GM21381 (cell line): ENCODE measurements around the gene CCR9.

Experiments
- ATAC-seq: cut with Tn5 transposase; IDR thresholded peaks from one replicate; pipeline ENCODE4 v1.9.1; 2021; ENCODE audit warnings: mild to moderate bottlenecking, moderate library complexity; ENCODE audit not compliant: unreplicated experiment

CCR9 gene

DNA sequence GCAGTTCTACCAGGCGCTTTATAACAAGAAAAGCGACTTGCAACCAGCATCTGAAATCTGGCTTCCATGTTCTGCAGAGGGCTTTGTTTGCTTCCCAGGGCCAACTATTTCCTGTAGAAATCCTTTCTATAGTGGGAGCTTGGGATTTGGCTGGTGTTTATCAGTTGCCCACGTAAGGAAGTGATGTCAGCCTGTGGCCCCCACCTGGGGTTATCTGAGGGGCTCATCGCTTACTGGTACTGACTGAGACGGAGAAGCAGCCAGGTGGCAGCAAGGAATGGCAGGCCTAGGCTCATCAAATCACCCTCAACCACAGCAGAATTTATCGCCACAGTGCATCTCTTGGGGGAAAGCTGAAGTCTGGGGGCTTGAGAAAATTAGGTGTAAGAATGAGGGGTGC, 14.6 kb upstream of the CCR9 start:
- ATAC-seq = no peak

DNA sequence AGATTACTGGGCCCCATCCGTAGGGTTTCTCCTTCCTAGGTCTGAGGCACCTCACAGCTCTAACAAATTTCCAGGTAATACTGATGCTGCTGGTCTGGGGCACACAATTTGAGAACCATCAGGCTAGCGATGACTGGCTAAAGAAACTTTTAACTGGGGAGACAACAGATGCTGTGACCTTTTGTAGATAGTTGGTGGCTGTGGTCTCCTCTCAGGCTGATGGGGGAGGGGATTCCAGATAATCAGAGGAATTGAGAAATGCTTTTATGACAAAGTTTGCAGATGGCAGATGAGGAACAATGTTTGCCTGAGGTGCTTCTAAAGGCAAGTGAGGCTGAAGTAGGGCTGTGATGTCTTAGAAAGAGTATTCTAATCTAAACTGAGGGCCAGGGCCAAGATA, 13.8 kb upstream of the CCR9 start:
- no peak for ATAC-seq

DNA sequence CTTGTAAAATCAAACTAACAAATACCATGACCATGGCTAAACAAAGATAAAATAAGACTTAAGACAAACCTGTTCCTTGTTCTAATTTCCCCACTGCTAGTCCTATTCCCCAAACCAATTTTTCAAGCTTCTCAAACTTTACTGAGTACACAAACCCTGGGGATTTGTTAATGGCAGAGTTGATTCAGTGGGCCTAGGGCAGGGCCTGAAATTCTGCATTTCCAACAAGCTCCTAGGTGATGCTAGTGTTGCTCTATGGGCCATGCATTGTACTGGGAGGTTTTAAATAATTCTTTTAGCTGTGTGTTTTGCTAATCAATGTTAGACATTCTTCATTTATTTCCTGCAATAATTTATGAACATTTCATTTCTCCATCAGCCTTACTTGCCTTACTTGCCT, 13.3 kb upstream of the CCR9 start:
- ATAC-seq = no peak

DNA sequence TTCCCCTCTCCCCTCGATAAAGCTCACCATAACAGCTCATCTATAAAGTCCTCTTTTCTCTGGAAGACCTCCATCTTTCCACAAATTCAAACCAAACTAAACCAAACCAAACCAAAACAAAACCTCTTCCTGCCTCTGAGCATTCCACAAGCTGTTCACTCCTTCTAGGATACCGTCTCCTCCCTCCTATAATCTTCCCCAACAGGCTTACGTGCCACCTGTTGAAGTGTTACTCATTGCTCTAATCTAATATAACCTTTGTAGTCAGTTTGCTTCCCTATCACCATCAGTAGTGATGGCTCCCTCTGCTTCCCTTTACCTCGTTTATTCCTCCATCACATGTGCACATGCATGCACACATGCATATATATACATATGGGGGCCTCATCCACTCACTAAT, 12.7 kb upstream of the CCR9 start:
- ATAC-seq = no peak

DNA sequence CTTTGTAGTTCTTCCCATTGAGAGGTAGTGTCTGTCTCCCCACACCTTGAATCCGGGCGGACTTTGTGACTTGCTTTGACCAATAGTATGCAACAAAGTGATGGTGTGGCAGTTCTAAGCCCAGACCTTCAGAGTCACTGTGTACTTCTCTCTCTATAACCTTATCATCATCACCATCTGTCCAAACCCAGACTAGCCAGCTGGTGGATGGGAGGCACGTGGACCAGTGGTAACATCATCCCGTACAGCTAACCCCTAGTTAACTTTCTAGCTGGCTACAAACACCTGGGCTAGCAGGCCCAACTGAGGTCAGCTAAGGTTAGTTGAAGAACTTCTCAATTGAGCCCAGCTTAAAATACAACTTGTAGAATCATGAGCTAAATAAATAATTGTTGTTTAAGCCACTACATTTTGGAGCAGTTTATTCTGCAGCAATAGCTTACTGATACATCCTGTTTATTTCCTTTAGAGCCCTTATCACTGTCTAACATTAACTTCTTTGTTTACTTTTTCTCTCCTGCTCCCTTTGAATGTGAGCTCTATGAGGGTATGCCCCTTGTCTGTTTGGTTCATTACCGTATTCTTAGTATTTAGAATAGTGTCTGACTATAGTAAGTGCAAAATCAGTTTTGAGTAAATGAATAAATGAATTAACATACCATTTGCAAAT, 11.5 kb upstream of the CCR9 start:
- ATAC-seq = no peak

GRCh38 chr3:45878124-45878523, 8.2 kb upstream of the CCR9 start:
- no peak for ATAC-seq

DNA sequence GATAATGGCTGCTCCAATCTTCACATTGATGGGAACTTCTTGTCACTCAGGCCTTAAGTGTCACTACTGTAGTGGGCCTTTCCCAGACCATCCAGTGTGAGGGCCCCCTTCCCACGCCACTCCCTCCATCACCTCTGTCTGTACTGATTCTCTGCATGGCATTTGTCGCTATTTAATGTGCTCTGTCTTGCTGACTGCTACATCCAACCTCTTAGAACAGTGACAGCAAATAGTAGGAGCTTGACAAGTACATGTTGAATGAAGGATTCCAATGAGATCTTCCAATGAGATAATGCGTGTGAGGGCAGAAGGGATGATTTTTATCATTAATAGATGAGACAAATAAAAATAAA, 5.6 kb upstream of the CCR9 start:
- no peak for ATAC-seq

- no peak for ATAC-seq
These were observed 5.0 kb upstream of the CCR9 start for GRCh38 chr3:45881078-45882022.

DNA sequence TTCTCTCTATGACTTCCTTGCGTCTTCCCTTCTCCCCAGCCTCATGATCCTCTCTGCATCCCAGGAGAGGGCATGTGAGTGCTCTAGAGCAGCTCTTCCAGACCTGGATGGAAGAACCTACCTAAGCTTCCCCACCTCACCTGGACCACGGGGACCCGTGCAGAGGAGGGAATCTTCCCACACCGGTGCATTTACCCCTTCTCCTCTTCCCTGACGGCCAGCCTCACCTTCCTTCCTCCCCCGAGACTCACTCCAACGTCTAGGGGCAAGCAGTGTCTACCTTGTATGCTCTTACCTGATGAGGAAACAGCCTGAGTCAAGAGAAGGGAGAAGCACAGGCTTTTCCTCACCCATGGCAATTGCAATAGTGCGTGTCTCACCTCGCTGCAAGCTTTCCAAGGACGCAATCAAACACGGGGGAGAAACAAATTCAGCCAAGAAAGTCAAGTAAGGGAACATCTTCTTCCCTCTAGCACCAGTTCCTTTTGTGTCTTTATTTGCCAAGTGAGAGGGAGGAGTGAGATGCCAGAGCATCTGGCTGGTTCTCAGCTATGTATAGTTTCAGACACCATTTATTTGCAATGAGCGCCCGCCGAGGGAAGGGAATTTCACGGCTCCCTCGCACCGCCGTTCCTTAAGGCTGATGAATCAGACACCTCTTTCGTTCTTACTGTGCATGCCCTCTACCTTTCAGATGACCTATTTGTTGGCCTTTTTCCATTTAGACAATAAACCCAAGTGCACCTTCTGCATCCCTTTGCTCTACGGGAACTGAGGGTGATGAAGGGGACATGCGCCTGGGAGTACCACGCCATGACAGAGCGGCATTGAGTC, 1.8 kb upstream of the CCR9 start:
- ATAC-seq = no peak

- no peak for ATAC-seq
These were observed 942 bp downstream of the CCR9 start for GRCh38 chr3:45887285-45887684.

DNA sequence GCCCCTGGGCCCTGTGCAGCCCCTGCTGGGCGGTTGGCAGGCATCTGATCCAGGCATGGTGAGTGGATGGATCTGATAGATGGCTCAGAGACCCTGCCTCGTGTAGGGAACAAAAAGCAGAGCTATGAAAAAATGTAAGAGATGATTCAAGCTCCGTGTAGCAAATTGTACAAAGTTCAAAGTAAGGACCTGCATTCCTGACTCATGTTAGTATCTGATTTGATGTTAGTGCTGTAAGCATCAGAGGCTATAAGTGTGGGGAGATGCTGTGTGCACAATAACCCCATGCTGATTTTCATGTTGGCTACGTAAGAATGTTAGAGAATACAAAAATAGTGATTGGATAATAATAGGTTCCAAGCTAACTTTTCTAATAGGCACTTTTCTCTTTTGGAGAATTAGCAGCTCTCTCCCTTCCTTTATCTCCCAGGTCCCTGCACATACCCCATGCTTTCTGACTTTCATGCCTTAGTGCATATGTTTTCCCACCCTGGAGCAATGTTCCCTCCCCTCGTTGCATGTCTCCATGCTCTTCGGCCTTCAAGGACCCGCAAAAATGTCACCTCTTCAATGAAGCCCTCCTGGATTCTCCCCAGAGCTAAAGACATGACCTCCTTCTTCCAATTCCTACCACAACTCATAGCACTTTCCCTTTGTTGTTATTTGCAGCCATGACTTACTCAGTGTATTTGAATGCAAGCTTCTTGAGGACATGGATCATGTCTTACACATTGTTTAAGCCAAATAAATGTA, 1.6 kb downstream of the CCR9 start:
- no peak for ATAC-seq

- no peak for ATAC-seq
These were observed 3.0 kb downstream of the CCR9 start for GRCh38 chr3:45889337-45889736.

GRCh38 chr3:45890405-45890804, 4.1 kb downstream of the CCR9 start:
- ATAC-seq = no peak

DNA sequence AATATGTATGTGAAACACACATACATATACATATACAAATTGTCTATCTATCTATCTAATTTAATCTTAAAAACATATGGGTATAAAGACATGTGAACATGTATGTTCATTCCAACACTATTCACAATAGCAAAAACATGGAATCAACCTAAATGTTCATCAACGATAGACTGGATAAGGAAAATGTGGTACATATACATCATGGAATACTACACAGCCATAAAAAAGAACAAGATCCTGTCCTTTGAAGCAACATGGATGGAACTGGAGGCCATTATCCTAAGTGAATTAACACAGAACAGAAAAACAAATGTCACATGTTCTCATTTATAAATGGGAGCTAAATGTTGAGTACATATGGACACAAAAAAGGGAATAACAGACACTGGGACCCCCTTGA, 5.8 kb downstream of the CCR9 start:
- ATAC-seq = no peak

GRCh38 chr3:45894015-45894414, 7.7 kb downstream of the CCR9 start:
- no peak for ATAC-seq

GRCh38 chr3:45895686-45896468, 9.5 kb downstream of the CCR9 start:
- no peak for ATAC-seq

DNA sequence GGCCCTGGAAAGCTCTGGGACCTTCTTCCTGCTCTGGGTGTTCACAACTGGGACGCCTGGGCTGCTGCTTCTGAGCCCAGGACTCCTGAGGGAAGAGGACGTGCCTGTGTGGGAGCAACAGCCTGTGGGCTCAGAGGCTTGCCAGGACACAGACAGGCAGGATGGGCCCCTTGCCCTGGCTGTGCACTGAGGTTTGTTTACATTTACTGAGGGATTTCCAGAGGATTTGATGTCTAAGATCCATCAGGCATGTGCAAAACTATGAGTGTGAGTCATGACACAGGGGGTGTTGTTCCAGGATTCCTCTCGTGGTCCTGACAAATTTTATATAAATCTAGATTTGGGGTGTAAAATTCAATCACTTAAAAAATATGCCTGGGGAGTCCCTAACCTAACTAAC, 10.6 kb downstream of the CCR9 start:
- ATAC-seq = no peak

DNA sequence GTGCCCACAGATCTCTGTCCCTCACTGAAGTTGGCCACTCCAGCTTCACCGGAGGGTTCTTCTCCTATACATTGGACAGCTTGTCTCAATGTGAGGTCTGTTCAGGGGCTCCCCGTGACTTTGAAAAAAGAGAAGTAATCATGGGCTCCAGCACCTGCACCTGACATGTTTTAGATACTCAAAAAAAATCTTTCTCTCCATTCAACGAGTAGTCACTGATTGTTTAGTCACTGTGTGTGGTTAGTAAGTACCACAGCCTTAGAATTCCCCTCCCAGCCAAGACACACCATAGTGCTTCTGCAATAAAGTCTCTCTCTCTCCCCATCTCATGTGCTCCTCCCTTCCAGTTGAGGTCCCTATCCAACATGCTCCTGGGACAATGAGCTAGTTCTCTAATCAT, 18.6 kb downstream of the CCR9 start:
- ATAC-seq = no peak

DNA sequence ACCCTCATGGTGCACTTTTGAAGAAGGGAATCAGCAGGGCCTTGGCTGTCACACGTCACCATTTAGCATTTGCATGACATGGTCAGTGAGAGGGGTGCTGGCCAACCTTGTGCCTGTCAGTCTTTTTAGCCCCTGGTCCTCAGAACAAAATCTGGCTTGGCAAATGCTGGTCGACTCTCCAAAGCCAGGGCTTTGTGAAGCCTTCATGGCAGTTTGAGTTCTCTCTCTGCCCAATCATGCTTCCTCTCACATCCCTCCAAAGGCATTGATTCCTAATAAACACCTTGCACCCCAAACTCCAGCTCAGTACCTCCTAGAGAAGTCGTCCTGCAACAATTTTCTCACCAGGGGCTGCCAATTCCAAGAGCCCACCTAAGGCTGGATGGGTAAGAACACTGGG, 19.4 kb downstream of the CCR9 start:
- no peak for ATAC-seq
